OCI-LY1 (cell line): Measurements from ENCODE around the gene FFAR1.

Source experiments
- EZH2 ChIP-seq: fragments of 200-600 bp; sonication (generic), shearing (Covaris generic); IDR thresholded peaks from 2 replicates; pipeline ENCODE4 v1.8.0; 2017; ENCODE audit warnings: borderline replicate concordance, mixed run types, mild to moderate bottlenecking, antibody characterized with exemption, low read length, moderate library complexity, mixed read lengths
- TF ChIP-seq, protein P1 (sequence below): fragments of 200-600 bp; sonication (generic), shearing (Covaris generic); IDR thresholded peaks from 2 replicates; pipeline ENCODE4 v1.5.1; 2017; ENCODE audit warnings: mild to moderate bottlenecking, antibody characterized with exemption, low read length, moderate library complexity, mixed read lengths

DNA sequence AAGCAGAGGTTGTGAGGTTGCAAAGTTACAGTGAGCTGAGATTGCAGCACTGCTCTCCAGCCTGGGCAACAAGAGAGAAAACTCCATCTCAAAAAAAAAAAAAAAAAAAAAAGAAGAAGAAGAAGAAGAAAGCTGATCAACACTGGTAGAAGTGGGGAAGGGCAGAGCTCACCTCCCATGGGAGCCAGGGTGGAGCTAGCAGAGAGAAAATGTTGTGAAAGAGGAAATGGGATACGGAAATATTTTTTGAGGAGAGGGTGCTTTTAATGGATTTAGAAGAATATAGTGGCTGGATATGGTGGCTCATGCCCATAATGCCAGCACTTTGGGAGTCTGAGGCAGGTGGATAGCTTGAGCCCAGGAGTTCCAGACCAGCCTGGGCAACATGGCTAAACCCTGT, 30.0 kb downstream of the FFAR1 start:
- TF ChIP-seq, protein P1, sequence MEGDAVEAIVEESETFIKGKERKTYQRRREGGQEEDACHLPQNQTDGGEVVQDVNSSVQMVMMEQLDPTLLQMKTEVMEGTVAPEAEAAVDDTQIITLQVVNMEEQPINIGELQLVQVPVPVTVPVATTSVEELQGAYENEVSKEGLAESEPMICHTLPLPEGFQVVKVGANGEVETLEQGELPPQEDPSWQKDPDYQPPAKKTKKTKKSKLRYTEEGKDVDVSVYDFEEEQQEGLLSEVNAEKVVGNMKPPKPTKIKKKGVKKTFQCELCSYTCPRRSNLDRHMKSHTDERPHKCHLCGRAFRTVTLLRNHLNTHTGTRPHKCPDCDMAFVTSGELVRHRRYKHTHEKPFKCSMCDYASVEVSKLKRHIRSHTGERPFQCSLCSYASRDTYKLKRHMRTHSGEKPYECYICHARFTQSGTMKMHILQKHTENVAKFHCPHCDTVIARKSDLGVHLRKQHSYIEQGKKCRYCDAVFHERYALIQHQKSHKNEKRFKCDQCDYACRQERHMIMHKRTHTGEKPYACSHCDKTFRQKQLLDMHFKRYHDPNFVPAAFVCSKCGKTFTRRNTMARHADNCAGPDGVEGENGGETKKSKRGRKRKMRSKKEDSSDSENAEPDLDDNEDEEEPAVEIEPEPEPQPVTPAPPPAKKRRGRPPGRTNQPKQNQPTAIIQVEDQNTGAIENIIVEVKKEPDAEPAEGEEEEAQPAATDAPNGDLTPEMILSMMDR, result no peak
- no peak for TF ChIP-seq EZH2
